ENCODE measurements around the gene FRYL.
"Not testable (repeated sequence)": the region's sequence is repeated elsewhere in the genome, so short reads cannot be mapped to it uniquely, and the experiment has no call there.

The FRYL gene

GRCh38 chr4:48786549-48786948 is 6.5 kb upstream of the FRYL start:
- DNase-seq (ENCODE audit: low read depth in 2 of 2, low spot score in 1 of 2), result no peak

GRCh38 chr4:48785302-48785701 is 5.2 kb upstream of the FRYL start:
- DNase-seq (ENCODE audit: low read depth in 2 of 2, low spot score in 1 of 2), result no peak

GRCh38 chr4:48781968-48782367 is 1.9 kb upstream of the FRYL start:
- no peak for DNase-seq (ENCODE audit: low read depth in 2 of 2, low spot score in 1 of 2)

GRCh38 chr4:48780865-48781214 is 761 bp upstream of the FRYL start:
- peak; percentile 4 to 23 for DNase-seq (ENCODE audit: low read depth in 2 of 2, low spot score in 1 of 2)

GRCh38 chr4:48779095-48779997 is 733 bp downstream of the FRYL start:
- DNase-seq (ENCODE audit: low read depth in 2 of 2, low spot score in 1 of 2), result peak; percentile 38 to 43

- DNase-seq (ENCODE audit: low read depth in 2 of 2, low spot score in 1 of 2), result no peak
Measured at GRCh38 chr4:48778431-48779094, 1.5 kb downstream of the FRYL start.

- no peak for DNase-seq (ENCODE audit: low read depth in 2 of 2, low spot score in 1 of 2)
Measured at GRCh38 chr4:48777739-48778138, 2.3 kb downstream of the FRYL start.

GRCh38 chr4:48774760-48775710 is 5.0 kb downstream of the FRYL start:
- no peak for DNase-seq (ENCODE audit: low read depth in 2 of 2, low spot score in 1 of 2)

- DNase-seq (ENCODE audit: low read depth in 2 of 2, low spot score in 1 of 2), result no peak
Measured at GRCh38 chr4:48772556-48772955, 7.5 kb downstream of the FRYL start.

GRCh38 chr4:48767055-48767929 is 12.8 kb downstream of the FRYL start:
- DNase-seq (ENCODE audit: low read depth in 2 of 2, low spot score in 1 of 2), result no peak

- no peak for DNase-seq (ENCODE audit: low read depth in 2 of 2, low spot score in 1 of 2)
Measured at GRCh38 chr4:48766131-48766792, 13.8 kb downstream of the FRYL start.

GRCh38 chr4:48762408-48762807 is 17.7 kb downstream of the FRYL start:
- DNase-seq (ENCODE audit: low read depth in 2 of 2, low spot score in 1 of 2), result no peak

GRCh38 chr4:48761286-48761685 is 18.8 kb downstream of the FRYL start:
- no peak for DNase-seq (ENCODE audit: low read depth in 2 of 2, low spot score in 1 of 2)

- not testable (repeated sequence) for DNase-seq (ENCODE audit: low read depth in 2 of 2, low spot score in 1 of 2)
Measured at GRCh38 chr4:48758703-48759102, 21.4 kb downstream of the FRYL start.

- no peak for DNase-seq (ENCODE audit: low read depth in 2 of 2, low spot score in 1 of 2)
Measured at GRCh38 chr4:48756689-48757220, 23.3 kb downstream of the FRYL start.

- no peak for DNase-seq (ENCODE audit: low read depth in 2 of 2, low spot score in 1 of 2)
Measured at GRCh38 chr4:48755281-48755680, 24.8 kb downstream of the FRYL start.

- DNase-seq (ENCODE audit: low read depth in 2 of 2, low spot score in 1 of 2), result no peak
Measured at GRCh38 chr4:48753159-48753558, 26.9 kb downstream of the FRYL start.

GRCh38 chr4:48752726-48753125 is 27.4 kb downstream of the FRYL start:
- no peak for DNase-seq (ENCODE audit: low read depth in 2 of 2, low spot score in 1 of 2)

- DNase-seq (ENCODE audit: low read depth in 2 of 2, low spot score in 1 of 2), result no peak
Measured at GRCh38 chr4:48752246-48752645, 27.8 kb downstream of the FRYL start.
